Fibroblast of mammary gland (primary cell): ENCODE measurements around the gene KLHL18.

ENCODE experiments used
- DNase-seq: peaks from one replicate; pipeline ENCODE4 v3.0.0-alpha.2; 2010; ENCODE audit warnings: low read depth
- H3K4me3 ChIP-seq: 2 replicates; pipeline ENCODE4 v1.5.1; 2011; ENCODE audit warnings: low read depth, mild to moderate bottlenecking, low read length, moderate library complexity; ENCODE audit not compliant: control insufficient read depth
- TF ChIP-seq, protein P1 (sequence below): conservative IDR thresholded peaks from 2 replicates; pipeline ENCODE4 v1.5.1; 2011; ENCODE audit warnings: low read depth, low read length, inconsistent platforms; ENCODE audit not compliant: control insufficient read depth, insufficient read depth

The KLHL18 gene

DNA sequence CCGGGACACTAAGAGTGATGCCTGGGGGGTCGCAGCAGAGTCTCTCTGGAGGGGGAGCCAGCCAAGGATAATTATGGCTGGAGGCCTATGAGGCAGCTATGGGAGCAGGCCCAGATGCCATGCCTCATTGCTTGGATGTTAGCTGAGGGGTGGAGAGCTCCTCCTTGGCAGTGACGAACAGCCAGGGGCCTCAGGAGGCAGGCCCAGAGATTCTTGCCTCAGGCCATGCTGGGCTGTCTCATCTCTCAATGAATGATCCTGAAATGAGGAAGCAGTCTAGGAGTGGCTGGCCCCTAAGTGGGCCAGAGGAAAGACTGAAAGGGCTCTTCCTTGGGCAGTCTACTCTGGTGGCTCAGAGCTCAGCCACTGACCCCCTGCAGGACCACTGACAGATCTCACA is 21.4 kb upstream of the KLHL18 start:
- H3K4me3 ChIP-seq: no peak overlapping the region
- TF ChIP-seq, protein P1, sequence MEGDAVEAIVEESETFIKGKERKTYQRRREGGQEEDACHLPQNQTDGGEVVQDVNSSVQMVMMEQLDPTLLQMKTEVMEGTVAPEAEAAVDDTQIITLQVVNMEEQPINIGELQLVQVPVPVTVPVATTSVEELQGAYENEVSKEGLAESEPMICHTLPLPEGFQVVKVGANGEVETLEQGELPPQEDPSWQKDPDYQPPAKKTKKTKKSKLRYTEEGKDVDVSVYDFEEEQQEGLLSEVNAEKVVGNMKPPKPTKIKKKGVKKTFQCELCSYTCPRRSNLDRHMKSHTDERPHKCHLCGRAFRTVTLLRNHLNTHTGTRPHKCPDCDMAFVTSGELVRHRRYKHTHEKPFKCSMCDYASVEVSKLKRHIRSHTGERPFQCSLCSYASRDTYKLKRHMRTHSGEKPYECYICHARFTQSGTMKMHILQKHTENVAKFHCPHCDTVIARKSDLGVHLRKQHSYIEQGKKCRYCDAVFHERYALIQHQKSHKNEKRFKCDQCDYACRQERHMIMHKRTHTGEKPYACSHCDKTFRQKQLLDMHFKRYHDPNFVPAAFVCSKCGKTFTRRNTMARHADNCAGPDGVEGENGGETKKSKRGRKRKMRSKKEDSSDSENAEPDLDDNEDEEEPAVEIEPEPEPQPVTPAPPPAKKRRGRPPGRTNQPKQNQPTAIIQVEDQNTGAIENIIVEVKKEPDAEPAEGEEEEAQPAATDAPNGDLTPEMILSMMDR: no peak
- DNase-seq: no peak

DNA sequence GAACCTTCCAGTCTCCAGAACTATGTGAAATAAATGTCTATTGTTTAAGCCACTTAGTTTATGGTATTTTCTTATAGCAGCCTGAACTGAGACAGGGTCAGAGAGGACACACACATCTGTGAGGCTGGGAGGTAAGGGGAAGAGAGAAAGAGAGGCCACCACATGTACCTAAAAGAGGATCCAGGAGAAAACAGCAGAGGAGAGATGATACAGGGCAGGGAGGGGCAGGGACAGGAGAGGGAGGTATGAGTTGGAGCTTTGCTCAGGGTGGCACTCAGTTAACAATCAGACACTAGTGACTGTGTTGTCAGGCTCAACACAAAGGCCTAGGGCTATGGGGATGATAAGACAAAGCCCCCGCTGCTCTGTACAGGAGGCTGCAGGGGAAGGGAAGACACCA is 17.7 kb upstream of the KLHL18 start:
- no peak for DNase-seq
- TF ChIP-seq, protein P1: no peak
- no peak overlapping the region for H3K4me3 ChIP-seq

DNA sequence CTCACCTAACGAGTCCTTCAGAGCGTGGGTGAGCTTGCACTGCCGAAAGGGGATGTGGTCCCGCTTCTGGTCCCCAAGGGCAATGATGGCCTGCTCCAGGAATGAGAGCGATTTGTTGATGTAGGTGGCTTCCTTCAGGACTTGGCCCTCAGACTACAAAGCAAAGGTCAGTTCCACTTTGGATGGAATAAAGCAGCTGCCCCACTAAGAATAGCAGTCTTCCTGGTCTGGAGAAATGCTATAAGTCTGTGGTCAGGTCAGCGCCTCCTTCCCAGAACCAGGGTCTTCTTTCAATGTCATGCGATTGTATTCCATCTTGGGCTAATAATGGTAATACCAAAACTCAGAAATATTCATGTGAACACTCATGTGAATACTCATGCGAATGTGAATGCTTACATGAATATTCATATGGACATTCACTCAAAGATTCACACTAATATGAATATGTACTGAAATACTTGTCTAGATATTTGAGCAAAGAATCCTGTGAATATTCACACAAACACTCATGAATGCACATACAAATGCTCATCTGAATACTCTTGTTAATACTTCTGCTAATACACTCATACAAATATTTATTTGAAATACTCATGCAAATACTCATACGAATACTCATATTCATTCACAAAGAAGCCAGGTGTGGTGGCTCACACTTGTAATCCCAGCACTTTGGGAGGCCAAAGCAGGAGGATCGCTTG is 16.9 kb upstream of the KLHL18 start:
- TF ChIP-seq, protein P1: no peak
- H3K4me3 ChIP-seq: no peak overlapping the region
- no peak for DNase-seq

DNA sequence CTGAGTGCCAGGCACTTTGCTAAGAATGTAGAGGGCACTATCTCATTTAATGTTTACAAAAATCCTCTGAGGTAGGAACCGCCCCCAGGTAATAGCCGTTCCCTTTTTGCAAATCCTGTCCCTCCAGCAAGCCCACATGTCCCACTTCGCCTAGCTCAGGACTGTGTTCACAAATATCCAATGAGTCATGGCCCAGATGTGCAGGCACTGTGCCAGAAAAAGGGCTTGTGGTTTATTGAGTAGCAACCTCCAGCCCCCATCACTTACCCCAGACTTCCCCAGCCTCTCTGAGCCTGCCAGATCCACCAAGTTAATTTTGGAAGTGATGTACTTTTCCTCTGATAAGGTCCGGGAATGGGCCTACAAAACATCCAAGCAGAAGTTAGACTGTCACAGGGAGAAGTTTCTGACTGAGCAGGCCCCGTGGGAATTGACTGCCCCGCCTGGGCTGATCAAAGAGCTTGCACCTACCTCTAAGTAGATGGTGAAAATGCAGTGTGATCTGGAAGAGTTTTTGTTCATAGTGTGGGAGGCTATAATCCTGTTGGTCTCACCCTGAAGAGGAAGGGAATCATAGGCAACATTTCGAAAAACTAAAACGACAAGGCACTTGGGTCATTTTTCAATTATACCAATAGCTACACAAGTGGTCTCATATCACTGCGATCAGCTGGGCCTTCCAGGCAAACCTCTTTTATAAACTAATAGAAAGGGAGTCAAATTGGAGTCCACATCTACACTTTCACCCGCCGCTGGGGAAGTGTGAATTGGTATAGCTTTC is 15.8 kb upstream of the KLHL18 start:
- DNase-seq: peak; percentile 97
- TF ChIP-seq, protein P1: no peak
- no peak overlapping the region for H3K4me3 ChIP-seq

DNA sequence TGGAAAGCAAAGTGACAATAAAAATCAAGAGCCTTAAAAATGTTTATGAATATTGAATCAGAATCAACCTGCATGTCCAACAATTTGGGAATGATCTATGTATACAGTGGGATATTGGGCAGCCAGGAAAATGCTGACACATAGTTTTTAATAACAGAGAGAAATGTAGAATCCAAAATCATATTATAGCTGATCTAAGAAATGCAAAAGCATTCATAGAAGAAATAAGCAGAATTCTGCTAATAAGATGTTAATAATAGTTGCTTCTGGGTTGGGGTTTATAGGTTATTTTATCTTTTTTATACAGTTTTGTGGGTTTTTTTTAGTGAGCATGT is 15.3 kb upstream of the KLHL18 start:
- TF ChIP-seq, protein P1: no peak
- DNase-seq: no peak

DNA sequence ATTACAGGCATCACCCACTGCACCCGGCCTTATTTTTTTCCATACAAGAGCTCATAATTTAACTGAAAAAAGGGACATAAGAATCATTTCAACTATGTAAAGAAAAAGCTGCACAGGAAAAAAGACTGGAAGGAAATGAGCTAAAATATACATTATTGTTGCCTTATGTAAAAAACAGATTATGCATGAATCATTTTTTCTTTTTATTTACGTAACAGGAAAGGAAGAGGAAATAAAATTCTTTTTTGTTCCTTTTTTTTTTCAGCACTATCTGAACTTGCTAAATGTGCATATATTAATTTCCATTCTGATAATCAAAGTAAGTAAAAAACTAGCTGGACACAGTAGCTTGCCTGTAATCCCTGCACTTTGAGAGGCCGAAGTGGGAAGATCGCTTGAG is 12.2 kb upstream of the KLHL18 start:
- H3K4me3 ChIP-seq: no peak overlapping the region
- DNase-seq: no peak
- TF ChIP-seq, protein P1: no peak

More for the DNA sequence above, 15.3 kb upstream of the KLHL18 start:
- H3K4me3 ChIP-seq: no peak overlapping the region
